Sigmoid colon (tissue), 7 donors: ENCODE data around the gene ZDHHC9. TPM values are rescaled to one million over a fixed set of nuclear protein-coding genes. Genes with fewer than 3 reads are reported as not detected.
"Not testable (repeated sequence)": the region's sequence is repeated elsewhere in the genome, so short reads cannot be mapped to it uniquely, and the experiment has no call there.

Experiments
- DNase-seq: peaks from one replicate; pipeline ENCODE4 v3.0.0-alpha.2; 2019
- H3K27ac ChIP-seq, 4 donors: fragments of 200-600 bp; sonication (generic); one replicate each; pipeline ENCODE4 v1.5.1; 2016 to 2019; ENCODE audit warnings: mild to moderate bottlenecking in 1 of 4
- H3K27me3 ChIP-seq, 3 donors: fragments of 200-600 bp; sonication (generic); one replicate each; pipeline ENCODE4 v1.5.1; 2019; ENCODE audit warnings: mild to moderate bottlenecking in 1 of 3
- H3K36me3 ChIP-seq, 4 donors: fragments of 200-600 bp; sonication (generic); one replicate each; pipeline ENCODE4 v1.5.1; 2016 to 2019
- H3K4me1 ChIP-seq, 4 donors: fragments of 200-600 bp; sonication (generic); one replicate each; pipeline ENCODE4 v1.5.1; 2017 to 2019
- H3K4me3 ChIP-seq, 4 donors: fragments of 200-600 bp; sonication (generic); one replicate each; pipeline ENCODE4 v1.5.1; 2017 to 2019; ENCODE audit warnings: mild to moderate bottlenecking in 2 of 4, moderate library complexity in 1 of 4
- H3K9me3 ChIP-seq, 4 donors: fragments of 200-600 bp in 3 of 4; sonication (generic) in 3 of 4; one replicate each; pipeline versions ENCODE4 v1.5.1 to v1.6.1; 2013 to 2019
- EP300 ChIP-seq, 4 donors: sonication (generic); formaldehyde crosslinking; IDR thresholded peaks; one replicate each; pipeline ENCODE4 v1.6.1; 2017; ENCODE audit warnings: antibody characterized with exemption in 4 of 4
- POLR2A ChIP-seq, 2 donors: fragments of 450-650 bp; IDR thresholded peaks; one replicate each; pipeline ENCODE4 v1.6.1; 2016; ENCODE audit warnings: antibody characterized with exemption in 2 of 2, mild to moderate bottlenecking in 2 of 2, moderate library complexity in 2 of 2
- POLR2AphosphoS5 ChIP-seq, 4 donors: sonication (generic); formaldehyde crosslinking; IDR thresholded peaks; one replicate each; pipeline ENCODE4 v1.6.1; 2017; ENCODE audit warnings: antibody characterized with exemption in 4 of 4
- WGBS, 2 donors: extraction: QIAGEN DNeasy Blood & Tissue Kit; methylation state at CpG; one replicate each; pipeline ENCODE4 v1.1.7; 2013; 5-methylcytosine and 5-hydroxymethylcytosine counted together
- intact Hi-C: fragments of 100-400 bp; cut with DNase I; formaldehyde crosslinking; loops from one replicate; pipeline ENCODE4 v1.15.1; 2023
- polyA plus RNA-seq, 3 donors: library from polyadenylated mRNA; stranded (reverse); fragments of 200-250 nt; gene quantifications; one replicate each; pipeline ENCODE4 v1.2.3, GENCODE V29; 2013
- total RNA-seq, 4 donors: library from RNA; depleted of rRNA; stranded (reverse); fragments of >200 nt; gene quantifications; one replicate each; pipeline ENCODE4 v1.1.0, GENCODE V29; 2016
- TF ChIP-seq, protein P1 (sequence below), 4 experiments: fragments of 450-650 bp in 3 of 4; fragments of 200-600 bp in 1 of 4; IDR thresholded peaks; one replicate each; pipeline ENCODE4 v1.5.1; 2016 to 2019; ENCODE audit warnings: antibody characterized with exemption in 4 of 4, mild to moderate bottlenecking in 3 of 4, moderate library complexity in 2 of 4
- donor health status: healthy with polysubstance abuse.
- donor health status: Bipolar disorder and iron deficiency.
- donor health status: healthy.

ZDHHC9 gene
- total and polyA plus RNA-seq, 7 donors = 6.6 to 18.1 (median 13.0) TPM

DNA sequence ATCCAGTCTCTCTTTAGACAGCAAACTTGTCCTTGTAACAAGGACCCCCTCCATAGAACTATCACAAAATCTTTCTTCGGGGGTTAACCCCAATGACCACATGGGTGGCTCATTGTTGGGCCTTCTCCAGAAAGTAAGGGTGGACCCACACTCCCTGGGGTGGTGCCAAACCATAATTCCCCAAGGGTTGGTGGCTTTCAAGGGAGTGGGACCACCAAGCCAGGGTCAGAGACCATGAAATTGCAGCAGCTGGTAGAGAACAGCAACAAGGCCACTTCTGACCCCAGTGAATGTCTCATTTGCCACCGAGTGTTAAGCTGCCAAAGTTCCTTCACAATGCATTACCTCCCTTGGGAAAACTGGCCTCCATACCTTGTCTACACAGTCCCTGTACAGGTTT is 28.8 kb upstream of the ZDHHC9 start:
- Histone ChIP-seq H3K27ac (no peak overlapping the region), H3K36me3 (no peaks in the 10 kb centered on the region), H3K27me3 (no peaks in the 10 kb centered on the region), H3K4me3 (no peak overlapping the region), H3K9me3 (no peaks in the 10 kb centered on the region), H3K4me1 (no peaks in the 10 kb centered on the region)
- WGBS, 2 donors = 87 to 91% methylated on average over 2 of the region's 2 CpGs
- TF ChIP-seq EP300 (IDR thresholded peaks at IDR 0.05) = no peak
- TF ChIP-seq, protein P1, sequence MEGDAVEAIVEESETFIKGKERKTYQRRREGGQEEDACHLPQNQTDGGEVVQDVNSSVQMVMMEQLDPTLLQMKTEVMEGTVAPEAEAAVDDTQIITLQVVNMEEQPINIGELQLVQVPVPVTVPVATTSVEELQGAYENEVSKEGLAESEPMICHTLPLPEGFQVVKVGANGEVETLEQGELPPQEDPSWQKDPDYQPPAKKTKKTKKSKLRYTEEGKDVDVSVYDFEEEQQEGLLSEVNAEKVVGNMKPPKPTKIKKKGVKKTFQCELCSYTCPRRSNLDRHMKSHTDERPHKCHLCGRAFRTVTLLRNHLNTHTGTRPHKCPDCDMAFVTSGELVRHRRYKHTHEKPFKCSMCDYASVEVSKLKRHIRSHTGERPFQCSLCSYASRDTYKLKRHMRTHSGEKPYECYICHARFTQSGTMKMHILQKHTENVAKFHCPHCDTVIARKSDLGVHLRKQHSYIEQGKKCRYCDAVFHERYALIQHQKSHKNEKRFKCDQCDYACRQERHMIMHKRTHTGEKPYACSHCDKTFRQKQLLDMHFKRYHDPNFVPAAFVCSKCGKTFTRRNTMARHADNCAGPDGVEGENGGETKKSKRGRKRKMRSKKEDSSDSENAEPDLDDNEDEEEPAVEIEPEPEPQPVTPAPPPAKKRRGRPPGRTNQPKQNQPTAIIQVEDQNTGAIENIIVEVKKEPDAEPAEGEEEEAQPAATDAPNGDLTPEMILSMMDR (IDR thresholded peaks at IDR 0.05) = no peak
- no peak for TF ChIP-seq POLR2A (IDR thresholded peaks at IDR 0.05)
- TF ChIP-seq POLR2AphosphoS5 (IDR thresholded peaks at IDR 0.05) = no peak
- no peak for DNase-seq
- intact Hi-C loops = no loop called here

DNA sequence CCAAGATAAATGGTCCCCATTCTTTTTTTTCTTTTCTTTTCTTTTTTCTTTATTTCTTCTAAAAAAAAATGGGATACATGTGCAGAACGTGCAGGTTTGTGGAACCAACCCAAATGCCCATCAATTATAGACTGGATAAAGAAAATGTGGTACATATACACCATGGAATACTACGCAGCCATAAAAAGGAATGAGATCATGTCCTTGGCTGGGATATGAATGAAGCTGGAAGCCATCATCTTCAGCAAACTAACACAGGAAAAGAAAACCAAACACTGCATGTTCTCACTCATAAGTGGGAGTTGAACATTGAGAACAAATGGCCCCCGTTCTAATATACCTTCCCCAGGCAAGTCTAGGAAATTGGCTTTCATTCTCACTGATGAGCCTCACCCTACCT is 22.6 kb upstream of the ZDHHC9 start:
- WGBS, 2 donors = 75% methylated on average over 3 of the region's 3 CpGs
- not testable (repeated sequence) for H3K9me3 ChIP-seq

GRCh38 chrX:129859134-129859533 is 15.4 kb upstream of the ZDHHC9 start:
- H3K4me3 ChIP-seq, H3K27ac ChIP-seq, H3K4me1 ChIP-seq, DNase-seq, H3K27me3 ChIP-seq, H3K9me3 ChIP-seq, intact Hi-C loops, H3K36me3 ChIP-seq: not testable (repeated sequence)
- WGBS, 2 donors = 39 to 67% methylated on average over 6 of the region's 6 CpGs

More for the DNA sequence above, 22.6 kb upstream of the ZDHHC9 start:
- H3K27ac ChIP-seq, DNase-seq, intact Hi-C loops, H3K4me1 ChIP-seq, H3K36me3 ChIP-seq, H3K27me3 ChIP-seq, H3K4me3 ChIP-seq: not testable (repeated sequence)

DNA sequence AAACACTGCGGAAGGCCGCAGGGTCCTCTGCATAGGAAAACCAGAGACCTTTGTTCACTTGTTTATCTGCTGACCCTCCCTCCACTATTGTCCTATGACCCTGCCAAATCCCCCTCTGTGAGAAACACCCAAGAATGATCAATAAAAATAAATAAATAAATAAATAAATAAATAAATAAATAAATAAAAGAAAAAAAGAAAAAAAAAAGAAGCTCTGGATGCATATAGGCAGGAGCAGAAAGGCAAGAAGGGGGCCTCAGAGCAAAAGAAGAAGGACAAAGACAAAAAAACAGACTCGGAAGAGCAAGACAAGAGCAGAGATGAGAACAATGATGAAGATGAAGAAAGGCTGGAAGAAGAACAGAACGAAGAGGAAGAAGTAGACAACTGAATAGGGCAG is 8.1 kb upstream of the ZDHHC9 start:
- H3K9me3 ChIP-seq, H3K36me3 ChIP-seq, H3K27me3 ChIP-seq, intact Hi-C loops, H3K27ac ChIP-seq, H3K4me3 ChIP-seq, H3K4me1 ChIP-seq, DNase-seq: not testable (repeated sequence)
- WGBS, 2 donors = 87 to 94% methylated on average over 2 of the region's 4 CpGs

- H3K27me3 ChIP-seq = no peaks in the 10 kb centered on the region
- H3K4me1 ChIP-seq = peaks cover 0 to 5% (median 2%) of the 10 kb centered on the region in 4 donors
- intact Hi-C loops = no loop called here
- no peak for DNase-seq
- no peak overlapping the region for H3K4me3 ChIP-seq
- 76 to 83% methylated on average over 2 of the region's 2 CpGs for WGBS, 2 donors
- no peaks in the 10 kb centered on the region for H3K9me3 ChIP-seq
- TF ChIP-seq POLR2A (IDR thresholded peaks at IDR 0.05) (no peak), EP300 (IDR thresholded peaks at IDR 0.05) (no peak), POLR2AphosphoS5 (IDR thresholded peaks at IDR 0.05) (no peak)
- TF ChIP-seq, protein P1 (IDR thresholded peaks at IDR 0.05) = no peak
- H3K36me3 ChIP-seq = no peaks in the 10 kb centered on the region
- H3K27ac ChIP-seq = no peak overlapping the region
Observed at GRCh38 chrX:129846716-129847115, 3.0 kb upstream of the ZDHHC9 start.

DNA sequence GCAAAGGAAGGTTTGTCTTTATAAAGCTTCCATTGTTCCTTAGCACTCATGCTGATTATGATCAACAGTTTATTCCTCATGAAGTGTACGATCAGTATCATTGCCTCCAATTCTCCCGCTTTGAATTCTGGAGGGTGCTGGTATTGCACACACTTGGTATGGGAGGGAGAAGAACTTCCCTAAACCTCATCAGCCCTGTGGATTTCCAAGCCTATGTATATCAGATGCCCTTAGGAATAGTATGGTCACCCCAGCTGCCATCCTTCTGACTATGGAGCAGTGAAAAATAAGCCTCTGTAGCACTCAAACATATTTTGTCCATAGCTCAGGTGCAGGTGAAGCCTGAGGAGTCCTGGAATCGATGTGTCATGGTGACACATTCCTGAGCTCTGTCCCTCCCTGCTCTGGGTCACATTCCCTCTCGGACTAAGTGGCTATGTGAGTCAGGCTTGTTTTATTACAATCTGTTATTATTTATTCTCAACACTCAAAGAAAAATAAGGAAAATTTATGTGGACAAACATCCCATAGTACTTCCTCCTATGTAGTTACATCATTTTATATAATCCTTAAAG is 2.0 kb upstream of the ZDHHC9 start:
- peaks cover 0 to 5% (median 2%) of the 10 kb centered on the region in 4 donors for H3K4me1 ChIP-seq
- TF ChIP-seq POLR2A (IDR thresholded peaks at IDR 0.05) (no peak), POLR2AphosphoS5 (IDR thresholded peaks at IDR 0.05) (no peak), EP300 (IDR thresholded peaks at IDR 0.05) (no peak)
- TF ChIP-seq, protein P1 (IDR thresholded peaks at IDR 0.05) = no peak
- H3K36me3 ChIP-seq = no peaks in the 10 kb centered on the region
- H3K27me3 ChIP-seq = no peaks in the 10 kb centered on the region
- H3K9me3 ChIP-seq = no peaks in the 10 kb centered on the region
- intact Hi-C loops = no loop called here
- H3K4me3 ChIP-seq = no peak overlapping the region
- no peak for DNase-seq
- H3K27ac ChIP-seq = no peak overlapping the region
- WGBS, 2 donors = 36 to 70% methylated on average over 4 of the region's 4 CpGs
